Renal cortical epithelial cell (primary cell): Measurements from ENCODE around the gene SV2C. TPM values are rescaled to one million over a fixed set of nuclear protein-coding genes. Genes with fewer than 3 reads are reported as not detected.
A peak's percentile ranks its signal among the peaks of the same experiment; 100 is the strongest.

Experiments
- DNase-seq: peaks from one replicate; pipeline ENCODE4 v3.0.0-alpha.2; 2011; ENCODE audit warnings: low read depth
- total RNA-seq: library from RNA; depleted of rRNA; stranded (reverse); fragments of >200 nt; gene quantifications from 2 replicates; pipeline ENCODE4 v1.2.3, GENCODE V29; 2014

SV2C gene
- total RNA-seq, 1 donor from 2014 or later = not detected

GRCh38 chr5:76104027-76104426 is 20.8 kb downstream of the SV2C start:
- peak; percentile 21 for DNase-seq

GRCh38 chr5:76106149-76106548 is 23.0 kb downstream of the SV2C start:
- DNase-seq = no peak

- no peak for DNase-seq
Measured at GRCh38 chr5:76111477-76112174, 28.4 kb downstream of the SV2C start.

- DNase-seq = no peak
Measured at GRCh38 chr5:76113103-76113502, 29.9 kb downstream of the SV2C start.

- no peak for DNase-seq
Measured at GRCh38 chr5:76114179-76114851, 31.1 kb downstream of the SV2C start.

GRCh38 chr5:76125346-76125745 is 42.2 kb downstream of the SV2C start:
- DNase-seq = no peak

GRCh38 chr5:76125888-76126287 is 42.7 kb downstream of the SV2C start:
- no peak for DNase-seq

GRCh38 chr5:76134003-76134402 is 50.8 kb downstream of the SV2C start:
- DNase-seq = no peak

- no peak for DNase-seq
Measured at GRCh38 chr5:76134646-76135045, 51.5 kb downstream of the SV2C start.

GRCh38 chr5:76137887-76138542 is 54.8 kb downstream of the SV2C start:
- DNase-seq = no peak

GRCh38 chr5:76143884-76144283 is 60.7 kb downstream of the SV2C start:
- DNase-seq = no peak

- no peak for DNase-seq
Measured at GRCh38 chr5:76144513-76145274, 61.5 kb downstream of the SV2C start.

- DNase-seq = peak; percentile 7
Measured at GRCh38 chr5:76145945-76146344, 62.8 kb downstream of the SV2C start.

- no peak for DNase-seq
Measured at GRCh38 chr5:76149636-76150035, 66.5 kb downstream of the SV2C start.

GRCh38 chr5:76152161-76152560 is 69.0 kb downstream of the SV2C start:
- no peak for DNase-seq

- DNase-seq = no peak
Measured at GRCh38 chr5:76152700-76153099, 69.5 kb downstream of the SV2C start.

- DNase-seq = no peak
Measured at GRCh38 chr5:76153271-76153670, 70.1 kb downstream of the SV2C start.

GRCh38 chr5:76154009-76154690 is 71.0 kb downstream of the SV2C start:
- DNase-seq = no peak

- no peak for DNase-seq
Measured at GRCh38 chr5:76155536-76155935, 72.4 kb downstream of the SV2C start.

- DNase-seq = no peak
Measured at GRCh38 chr5:76162335-76162734, 79.2 kb downstream of the SV2C start.

- no peak for DNase-seq
Measured at GRCh38 chr5:76163111-76163628, 80.0 kb downstream of the SV2C start.
